Measurements from ENCODE around the gene SLC38A4. TPM values are rescaled to one million over a fixed set of nuclear protein-coding genes. Genes with fewer than 3 reads are reported as not detected.

SLC38A4 gene
- total RNA-seq, 1 experiment from 2014 or later = not detected

GRCh38 chr12:46818642-46819041 lies 7.2 kb downstream of the SLC38A4 start:
- no peak overlapping the region for H2AFZ ChIP-seq (ENCODE audit: low read depth, low read length, poor library complexity, severe bottlenecking)
- POLR2A ChIA-PET = no interaction called here
- no peak for TF ChIP-seq REST (IDR thresholded peaks at IDR 0.05; ENCODE audit: low read depth)
- no peak for TF ChIP-seq JUND (IDR thresholded peaks at IDR 0.05)
- no peak for TF ChIP-seq SP1 (IDR thresholded peaks at IDR 0.05; ENCODE audit: low read depth)
- TF ChIP-seq EZH2phosphoT487 (IDR thresholded peaks at IDR 0.05; ENCODE audit: borderline replicate concordance) = no peak
- no peak for TF ChIP-seq FOSL1 (IDR thresholded peaks at IDR 0.05; ENCODE audit: low read depth)
- no peak for TF ChIP-seq CTCF (IDR thresholded peaks at IDR 0.05 in 2 of 3, conservative IDR thresholded peaks at IDR 0.05 in 1 of 3; ENCODE audit: borderline replicate concordance in 1 of 3, insufficient read depth in 1 of 3, low read depth in 2 of 3, low read length in 2 of 3)
- TF ChIP-seq TCF7L2 (IDR thresholded peaks at IDR 0.05; ENCODE audit: borderline replicate concordance, extremely low read depth, insufficient read depth, insufficient read length) = no peak
- TF ChIP-seq POLR2AphosphoS5 (IDR thresholded peaks at IDR 0.05; ENCODE audit: low read depth, low read length) = no peak
- TF ChIP-seq, protein P1, sequence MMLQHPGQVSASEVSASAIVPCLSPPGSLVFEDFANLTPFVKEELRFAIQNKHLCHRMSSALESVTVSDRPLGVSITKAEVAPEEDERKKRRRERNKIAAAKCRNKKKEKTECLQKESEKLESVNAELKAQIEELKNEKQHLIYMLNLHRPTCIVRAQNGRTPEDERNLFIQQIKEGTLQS (IDR thresholded peaks at IDR 0.05) = no peak
- no peak for TF ChIP-seq EGR1 (IDR thresholded peaks at IDR 0.05; ENCODE audit: low read depth)
- no peaks in the 10 kb centered on the region for H3K27me3 ChIP-seq (ENCODE audit: insufficient read depth, low read length)
- no peaks in the 10 kb centered on the region for H4K20me1 ChIP-seq (ENCODE audit: insufficient read depth)
- H3K4me1 ChIP-seq (ENCODE audit: control insufficient read depth in 1 of 2, insufficient read depth in 2 of 2, low read length in 2 of 2) = no peaks in the 10 kb centered on the region
- RAD21 ChIA-PET (ENCODE audit: low non-redundant PET in 1 of 2, low total read pairs in 2 of 2, uncharacterized antibody in 2 of 2, unreplicated experiment in 2 of 2) = no interaction called here
- H3K4me2 ChIP-seq (ENCODE audit: low read length) = no peak overlapping the region
- H3K9me3 ChIP-seq (ENCODE audit: control insufficient read depth in 1 of 2, insufficient read depth in 1 of 2, low read depth in 1 of 2, low read length in 2 of 2) = no peaks in the 10 kb centered on the region
- ATAC-seq = no peak
- H3K9ac ChIP-seq (ENCODE audit: low read length) = no peak overlapping the region
- H3K9me2 ChIP-seq (ENCODE audit: insufficient read depth) = no peaks in the 10 kb centered on the region
- no peak overlapping the region for H3K27ac ChIP-seq (ENCODE audit: low read depth, low read length)
- no peaks in the 10 kb centered on the region for H3K36me3 ChIP-seq (ENCODE audit: control insufficient read depth in 1 of 2, insufficient read depth in 2 of 2, low read length in 2 of 2)
- H3K4me3 ChIP-seq (replicated peaks in 1 of 2; ENCODE audit: low read depth in 1 of 2, low read length in 2 of 2) = no peak overlapping the region
- no peaks in the 10 kb centered on the region for H3K79me2 ChIP-seq (ENCODE audit: insufficient read depth, low read length)
- intact Hi-C loops (cut with micrococcal nuclease) = no loop called here
- no peak for DNase-seq (ENCODE audit: low read depth, low spot score)
- BruUV-seq (replicated peaks) = no TSS peak
- CTCF ChIA-PET = no interaction called here

Measured in HCT116 (cell line).